Measurements from ENCODE around the gene SPTBN5. TPM values are rescaled to one million over a fixed set of nuclear protein-coding genes. Genes with fewer than 3 reads are reported as not detected.

Gene SPTBN5
- total and polyA plus RNA-seq, 8 donors, result 0.32 to 11.4 (median 0.84) TPM

DNA sequence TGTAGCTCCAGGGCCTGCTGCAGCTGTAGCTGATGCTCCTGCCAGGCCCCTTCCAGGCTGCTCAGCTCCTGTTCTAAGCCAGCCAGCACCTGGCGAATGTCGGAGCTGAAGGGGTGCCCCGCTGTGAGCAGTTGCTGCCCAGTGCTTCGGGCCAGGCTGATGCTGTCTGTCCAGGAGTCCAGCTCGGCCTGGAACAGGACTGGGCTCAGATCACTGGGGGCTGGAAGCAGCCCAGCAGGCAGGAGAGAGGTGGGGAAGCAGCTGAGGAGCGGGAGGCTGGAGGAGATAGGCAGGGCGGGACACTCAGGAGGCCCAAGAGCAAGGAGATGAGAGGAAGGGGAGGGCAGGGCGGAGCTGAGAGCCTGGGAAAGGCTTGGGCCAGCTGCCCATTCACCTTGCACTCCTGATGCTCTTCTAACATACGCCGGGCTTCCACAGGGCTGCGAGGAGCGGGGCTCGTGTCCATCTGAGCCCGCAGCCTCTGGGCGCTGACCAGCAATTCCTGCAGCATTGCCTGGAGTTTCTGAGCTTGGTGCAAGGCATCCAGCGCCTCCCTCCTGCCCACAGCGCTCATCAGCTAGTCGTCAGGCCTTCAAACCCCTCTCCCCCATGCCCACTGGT lies 32.0 kb downstream of the SPTBN5 start:
- DNase-seq (no peak), ATAC-seq (no peak), FAIRE-seq (no peak)
- Histone ChIP-seq H3K27ac (no peak overlapping the region), H3K36me3 (no peaks in the 10 kb centered on the region), H3K9me3 (no peaks in the 10 kb centered on the region), H3K4me1 (no peaks in the 10 kb centered on the region), H3K27me3 (no peaks in the 10 kb centered on the region), H3K4me3 (no peak overlapping the region)
- TF ChIP-seq, protein P1, sequence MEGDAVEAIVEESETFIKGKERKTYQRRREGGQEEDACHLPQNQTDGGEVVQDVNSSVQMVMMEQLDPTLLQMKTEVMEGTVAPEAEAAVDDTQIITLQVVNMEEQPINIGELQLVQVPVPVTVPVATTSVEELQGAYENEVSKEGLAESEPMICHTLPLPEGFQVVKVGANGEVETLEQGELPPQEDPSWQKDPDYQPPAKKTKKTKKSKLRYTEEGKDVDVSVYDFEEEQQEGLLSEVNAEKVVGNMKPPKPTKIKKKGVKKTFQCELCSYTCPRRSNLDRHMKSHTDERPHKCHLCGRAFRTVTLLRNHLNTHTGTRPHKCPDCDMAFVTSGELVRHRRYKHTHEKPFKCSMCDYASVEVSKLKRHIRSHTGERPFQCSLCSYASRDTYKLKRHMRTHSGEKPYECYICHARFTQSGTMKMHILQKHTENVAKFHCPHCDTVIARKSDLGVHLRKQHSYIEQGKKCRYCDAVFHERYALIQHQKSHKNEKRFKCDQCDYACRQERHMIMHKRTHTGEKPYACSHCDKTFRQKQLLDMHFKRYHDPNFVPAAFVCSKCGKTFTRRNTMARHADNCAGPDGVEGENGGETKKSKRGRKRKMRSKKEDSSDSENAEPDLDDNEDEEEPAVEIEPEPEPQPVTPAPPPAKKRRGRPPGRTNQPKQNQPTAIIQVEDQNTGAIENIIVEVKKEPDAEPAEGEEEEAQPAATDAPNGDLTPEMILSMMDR (IDR thresholded peaks at IDR 0.05), result no peak
- intact Hi-C loops (cut with DNase I), result no loop called here
- WGBS, 2 donors, result 92% methylated on average over 18 of the region's 18 CpGs

DNA sequence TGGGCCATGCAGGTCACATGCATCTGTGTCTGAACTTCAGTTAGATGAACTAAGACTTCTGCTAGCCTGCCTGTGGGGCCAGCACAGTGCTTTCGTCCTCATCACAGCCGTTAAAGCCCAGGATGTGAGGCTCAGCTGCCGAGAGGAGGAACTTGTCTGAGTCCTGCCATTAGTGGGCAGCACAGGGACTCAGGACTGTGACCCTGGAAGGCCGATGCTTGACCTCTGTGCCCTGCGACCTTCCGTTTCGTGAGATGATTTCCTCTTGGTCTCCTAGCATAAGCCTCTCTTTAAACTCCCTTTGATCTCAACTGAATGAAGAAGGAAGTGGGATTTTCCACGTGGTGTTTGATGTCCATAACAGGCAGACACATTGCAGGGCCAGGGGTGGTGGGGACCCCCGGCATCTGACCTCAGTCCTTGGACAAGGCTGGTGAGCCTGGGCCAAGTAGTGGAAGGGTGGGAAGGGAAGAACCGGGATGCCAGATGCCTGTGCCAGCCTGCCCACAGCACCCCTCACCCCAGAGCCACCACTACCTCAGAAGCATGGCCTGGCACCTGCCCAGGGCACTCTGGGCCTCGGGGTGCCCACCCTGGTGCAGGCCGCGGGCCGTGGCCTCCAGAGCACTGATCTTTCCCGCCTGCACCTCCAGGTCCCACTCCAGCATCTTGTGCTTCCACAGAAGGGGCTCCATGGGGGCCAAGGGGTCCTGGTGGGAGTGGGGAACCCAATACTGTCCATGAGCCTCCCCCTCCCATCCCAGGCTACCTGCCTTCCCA lies 33.6 kb downstream of the SPTBN5 start:
- DNase-seq, result no peak
- 72 to 74% methylated on average over 15 of the region's 15 CpGs for WGBS, 2 donors

GRCh38 chr15:41858756-41859155 lies 35.1 kb downstream of the SPTBN5 start:
- TF ChIP-seq, protein P1 (IDR thresholded peaks at IDR 0.05), result no peak
- FAIRE-seq (no peak), DNase-seq (no peak), ATAC-seq (no peak)
- H3K4me3 ChIP-seq, result no peak overlapping the region
- intact Hi-C loops (cut with DNase I), result no loop called here
- WGBS, 2 donors, result 87 to 89% methylated on average over 11 to 15 of the region's 15 CpGs
- H3K9me3 ChIP-seq, result no peaks in the 10 kb centered on the region
- H3K27ac ChIP-seq, result no peak overlapping the region
- no peaks in the 10 kb centered on the region for H3K4me1 ChIP-seq
- H3K27me3 ChIP-seq, result no peaks in the 10 kb centered on the region
- no peaks in the 10 kb centered on the region for H3K36me3 ChIP-seq

More for the DNA sequence above, 33.6 kb downstream of the SPTBN5 start:
- ATAC-seq, result no peak
- H3K36me3 ChIP-seq, result no peaks in the 10 kb centered on the region
- no peak overlapping the region for H3K4me3 ChIP-seq
- TF ChIP-seq, protein P1 (IDR thresholded peaks at IDR 0.05), result no peak
- H3K9me3 ChIP-seq, result no peaks in the 10 kb centered on the region
- no peak overlapping the region for H3K27ac ChIP-seq
- intact Hi-C loops (cut with DNase I), result no loop called here
- H3K4me1 ChIP-seq, result no peaks in the 10 kb centered on the region
- FAIRE-seq, result no peak
- no peaks in the 10 kb centered on the region for H3K27me3 ChIP-seq

GRCh38 chr15:41857316-41857715 lies 36.5 kb downstream of the SPTBN5 start:
- Histone ChIP-seq H3K9me3 (no peaks in the 10 kb centered on the region), H3K4me3 (no peak overlapping the region), H3K27ac (no peak overlapping the region), H3K36me3 (no peaks in the 10 kb centered on the region), H3K27me3 (no peaks in the 10 kb centered on the region), H3K4me1 (no peaks in the 10 kb centered on the region)
- no peak for ATAC-seq
- intact Hi-C loops (cut with DNase I), result no loop called here
- TF ChIP-seq, protein P1 (IDR thresholded peaks at IDR 0.05), result no peak
- FAIRE-seq, result no peak
- DNase-seq, result no peak
- 88 to 96% methylated on average over 8 to 9 of the region's 9 CpGs for WGBS, 2 donors

GRCh38 chr15:41856716-41857115 lies 37.1 kb downstream of the SPTBN5 start:
- Histone ChIP-seq H3K27me3 (no peaks in the 10 kb centered on the region), H3K4me1 (no peaks in the 10 kb centered on the region), H3K4me3 (no peak overlapping the region), H3K36me3 (no peaks in the 10 kb centered on the region), H3K27ac (no peak overlapping the region), H3K9me3 (no peaks in the 10 kb centered on the region)
- intact Hi-C loops (cut with DNase I), result no loop called here
- no peak for FAIRE-seq
- ATAC-seq, result no peak
- WGBS, 2 donors, result 92 to 96% methylated on average over 12 of the region's 12 CpGs
- TF ChIP-seq, protein P1 (IDR thresholded peaks at IDR 0.05), result no peak
- DNase-seq, result no peak

Data from pancreas (tissue), 10 donors.